Femur (tissue), 1 donor: ENCODE measurements around the gene NOLC1.
A peak's percentile ranks its signal among the peaks of the same experiment; 100 is the strongest.

Experiments used
- DNase-seq: peaks from one replicate; pipeline ENCODE4 v3.0.0-alpha.2; 2017

The NOLC1 gene

GRCh38 chr10:102151774-102152544 is at the start of gene NOLC1:
Gene NOLC1, plus strand, starts transcription at chr10:102152389. Its CDS starts 22 bp downstream, at chr10:102152411.
- DNase-seq: peak; percentile 99

DNA sequence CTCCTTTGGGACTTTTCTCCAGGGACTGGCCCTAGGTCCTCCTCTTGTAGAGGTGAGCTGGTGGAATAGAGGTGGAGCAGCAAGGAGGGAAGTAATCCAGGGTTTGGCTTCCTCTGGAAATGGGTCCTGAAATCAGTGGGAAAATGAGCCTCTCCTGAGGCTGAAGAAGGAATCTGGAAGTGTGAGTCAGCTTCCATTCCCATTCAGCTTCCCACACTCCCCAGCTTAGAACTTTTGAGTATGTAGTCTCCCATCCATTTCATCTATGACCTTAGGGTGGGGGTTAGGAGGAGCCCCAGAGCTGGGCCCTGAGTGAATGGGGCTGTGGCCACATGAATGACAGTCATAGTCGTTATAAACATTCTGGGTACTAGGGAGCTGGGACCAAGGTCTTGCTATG is 49.8 kb upstream of the NOLC1 start:
- DNase-seq: no peak

- DNase-seq: no peak
Measured at GRCh38 chr10:102106998-102107397, 45.2 kb upstream of the NOLC1 start.

GRCh38 chr10:102109166-102110116 is 42.7 kb upstream of the NOLC1 start:
- DNase-seq: no peak

DNA sequence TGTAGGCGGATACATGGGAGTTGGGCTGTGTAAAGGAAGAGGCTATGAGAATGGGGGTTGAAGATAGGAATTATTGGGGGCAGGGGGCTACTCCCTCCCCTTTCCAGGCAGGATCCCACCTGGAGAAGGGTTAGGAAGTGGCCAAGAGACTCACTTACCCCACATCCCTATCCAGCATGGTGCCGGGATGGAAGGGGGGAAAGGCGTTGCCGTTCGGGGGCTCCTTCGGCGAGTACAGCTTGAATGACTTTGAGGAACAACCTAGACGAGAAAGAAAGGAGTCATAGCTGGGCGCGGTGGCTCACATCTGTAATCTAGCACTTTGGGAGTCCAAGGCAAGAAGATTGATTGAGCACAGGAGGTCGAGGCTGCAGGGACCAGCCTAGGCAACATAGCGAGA is 40.9 kb upstream of the NOLC1 start:
- no peak for DNase-seq

GRCh38 chr10:102112210-102112817 is 39.9 kb upstream of the NOLC1 start:
- DNase-seq: no peak

GRCh38 chr10:102113261-102113955 is 38.8 kb upstream of the NOLC1 start:
- DNase-seq: no peak

DNA sequence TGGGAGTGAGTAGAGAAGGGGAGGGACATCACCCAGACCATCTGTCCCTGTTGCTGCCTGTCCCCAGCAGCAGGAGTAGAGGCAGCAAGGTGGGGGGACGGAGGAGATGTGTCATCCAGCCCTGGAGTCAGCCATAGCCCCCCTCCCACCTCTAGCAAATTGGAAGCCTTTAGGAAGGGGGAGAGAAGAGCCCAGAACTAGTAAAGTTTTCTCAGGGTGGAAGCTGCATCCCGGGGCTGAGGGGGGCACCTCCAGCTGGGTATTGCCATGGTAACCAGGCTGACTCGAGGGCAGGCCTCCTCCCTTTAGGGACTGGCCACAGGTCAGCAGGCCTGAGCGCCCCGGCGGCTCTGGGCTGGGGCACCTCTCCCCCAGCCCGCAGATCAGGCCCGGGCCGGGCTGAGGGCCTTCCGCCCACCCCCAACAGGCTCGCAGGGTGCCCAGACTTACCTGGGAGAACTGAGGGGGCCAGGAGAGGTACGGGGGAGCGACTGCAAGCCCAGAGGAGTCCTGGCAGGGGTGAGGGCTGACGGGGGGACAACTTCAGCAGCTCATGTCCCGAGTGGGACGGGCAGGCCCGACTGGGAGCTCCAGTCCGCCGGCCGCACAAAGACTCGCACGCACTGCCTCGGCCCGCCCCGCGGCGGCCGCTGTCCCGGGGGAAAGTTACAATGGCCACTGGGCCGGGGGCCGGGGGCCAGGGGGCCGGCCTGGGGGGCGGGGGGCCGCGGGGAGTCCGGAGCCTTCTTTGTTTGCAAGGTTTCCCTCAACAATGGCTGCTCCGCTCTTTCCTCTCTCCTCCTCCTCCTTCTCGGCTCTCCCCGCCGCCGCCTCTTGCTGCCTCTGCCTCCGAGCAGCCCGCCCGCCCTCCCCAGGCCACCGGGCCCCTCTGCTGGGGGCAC is 38.0 kb upstream of the NOLC1 start:
- DNase-seq: peak; percentile 56

- peak; percentile 94 for DNase-seq
Measured at GRCh38 chr10:102114861-102115618, 37.1 kb upstream of the NOLC1 start.

DNA sequence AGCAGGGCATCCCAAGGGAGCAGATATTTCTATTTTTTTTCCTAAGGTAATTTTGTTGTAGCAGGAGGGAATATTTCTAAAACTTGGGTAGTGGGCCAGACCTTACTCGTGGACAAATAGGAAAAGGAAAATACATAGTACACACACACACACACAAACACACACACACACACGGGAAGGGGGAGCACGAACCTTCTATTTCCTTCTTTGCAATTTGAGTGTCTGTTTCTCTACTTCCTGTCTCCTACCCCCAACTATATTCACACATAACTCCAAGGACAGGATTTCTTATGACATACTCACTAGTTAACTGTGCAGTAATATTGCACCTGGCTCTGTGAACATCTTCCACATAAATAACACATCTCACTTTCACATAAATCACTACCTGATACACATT is 36.4 kb upstream of the NOLC1 start:
- no peak for DNase-seq

- DNase-seq: no peak
Measured at GRCh38 chr10:102116656-102117055, 35.5 kb upstream of the NOLC1 start.

- peak; percentile 92 for DNase-seq
Measured at GRCh38 chr10:102117391-102118159, 34.6 kb upstream of the NOLC1 start.

GRCh38 chr10:102118867-102119266 is 33.3 kb upstream of the NOLC1 start:
- DNase-seq: peak; percentile 61

DNA sequence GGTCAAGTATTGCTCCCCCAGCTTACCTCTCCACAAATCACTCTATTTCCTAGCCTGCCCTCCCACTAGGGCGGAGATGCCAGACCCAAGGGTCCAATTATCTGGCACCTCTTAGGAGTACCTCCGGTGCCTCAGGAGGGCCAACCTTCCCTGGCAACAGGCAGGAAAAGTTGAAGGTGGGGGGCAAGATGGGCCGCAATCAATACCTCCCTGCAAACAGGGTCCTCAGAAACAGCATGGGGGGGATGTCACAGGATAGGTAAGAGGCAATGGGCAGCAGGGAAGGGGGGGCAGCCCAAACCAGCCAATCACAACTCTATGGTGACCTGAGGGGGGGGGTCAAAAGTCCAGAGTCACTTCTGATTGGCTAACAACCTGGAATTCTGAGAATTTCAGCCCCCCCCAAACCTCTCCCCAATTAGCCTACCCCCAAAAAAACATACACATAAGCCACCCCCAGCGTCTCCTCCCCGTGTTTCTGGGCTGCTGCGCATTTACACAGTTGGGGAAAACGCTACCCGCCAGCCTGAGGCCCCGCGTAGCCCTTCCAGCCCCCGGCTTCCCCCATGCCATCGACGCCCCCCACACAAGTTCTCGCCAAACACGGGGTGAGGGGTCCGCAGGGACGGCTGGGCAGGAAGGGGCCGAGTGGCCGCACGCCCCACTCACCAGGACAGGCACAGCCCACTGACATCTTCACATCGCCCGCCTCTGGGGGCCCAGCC is 32.6 kb upstream of the NOLC1 start:
- DNase-seq: peak; percentile 83

GRCh38 chr10:102120142-102120990 is 31.8 kb upstream of the NOLC1 start, which contains the start of gene LDB1:
Gene LDB1, minus strand, starts transcription at chr10:102120368. Its CDS starts 258 bp downstream, at chr10:102120110.
- peak; percentile 90 for DNase-seq

DNA sequence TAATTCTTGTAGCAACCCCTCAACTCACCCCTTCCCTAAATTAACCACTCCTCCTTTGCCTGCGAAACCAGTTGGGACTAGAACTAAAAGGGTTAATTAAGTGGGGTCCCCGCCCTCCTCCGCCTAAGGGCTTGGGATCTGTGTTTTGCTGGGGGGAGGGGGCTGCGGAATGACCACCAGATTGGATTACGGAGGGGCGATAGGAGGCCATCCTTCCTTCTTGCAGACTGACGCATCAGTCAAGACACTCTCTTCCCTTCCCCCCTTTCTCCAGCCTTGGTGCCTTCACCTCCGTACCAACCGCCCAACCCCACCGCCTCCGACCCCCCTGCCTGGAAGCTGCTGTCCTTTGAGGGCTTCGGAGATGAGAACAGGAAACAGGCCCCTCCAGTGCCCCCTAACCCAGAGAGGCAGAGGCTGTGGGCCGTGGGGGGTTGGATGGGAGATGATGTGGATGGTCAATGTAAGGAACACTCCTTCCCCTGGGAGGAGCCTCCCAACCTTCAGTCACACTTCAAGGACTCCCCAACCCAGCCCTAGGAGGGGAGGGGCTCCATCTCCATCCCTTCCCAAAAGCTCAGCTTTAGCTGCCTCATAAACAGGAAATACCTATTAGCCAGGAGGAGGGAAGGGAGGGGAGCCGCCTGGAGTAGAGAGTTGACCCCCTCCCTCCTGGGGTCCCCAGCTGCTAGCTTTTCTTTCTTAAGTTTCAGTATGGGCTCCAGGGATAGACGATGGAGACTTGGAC is 31.0 kb upstream of the NOLC1 start:
- peak; percentile 83 for DNase-seq

- DNase-seq: peak; percentile 51
Measured at GRCh38 chr10:102121739-102122372, 30.3 kb upstream of the NOLC1 start.
